RWPE1 (cell line): ENCODE data around the gene ZNF804A.

Experiments
- CTCF ChIA-PET: fragments of 350-600 bp; sonication (Branson Sonifier 250); formaldehyde crosslinking; extraction: SDS; loops from one replicate; lab custom pipeline; 2021; lab: Yijun Ruan, JAX
- POLR2A ChIA-PET: fragments of 400-600 bp; formaldehyde crosslinking; extraction: SDS; loops from one replicate; lab custom pipeline; 2020; ENCODE audit warnings: antibody characterized with exemption; ENCODE audit not compliant: low non-redundant PET; lab: Yijun Ruan, JAX
- DNase-seq: peaks from one replicate; pipeline ENCODE4 v3.0.0; 2012; ENCODE audit warnings: low spot score
- H3K27ac ChIP-seq: fragments of 450-650 bp; 2 replicates; pipeline ENCODE4 v1.5.1; 2017
- CTCF ChIP-seq: fragments of 450-650 bp; conservative IDR thresholded peaks from 2 replicates; pipeline ENCODE4 v1.5.1; 2017; ENCODE audit warnings: low read depth, mild to moderate bottlenecking

The ZNF804A gene

DNA sequence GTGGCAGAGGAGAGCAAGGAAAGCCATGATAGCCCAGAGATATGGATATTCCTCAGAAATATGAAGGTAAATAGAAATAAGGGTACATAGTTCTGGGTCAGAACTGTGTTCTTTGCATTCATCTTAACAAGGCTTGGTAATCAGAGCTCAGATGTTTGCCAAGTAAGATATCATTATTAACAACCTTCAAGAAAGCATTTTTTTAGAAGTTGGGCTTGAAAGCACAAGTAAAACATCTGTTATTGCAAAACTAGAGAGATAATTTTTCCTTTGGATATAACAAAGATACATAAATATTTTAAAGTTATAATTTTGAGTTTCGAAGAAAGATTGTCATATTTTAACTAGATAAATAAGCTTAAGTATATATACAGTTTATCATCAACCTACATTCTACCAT, 171.4 kb downstream of the ZNF804A start:
- TF ChIP-seq CTCF: no peak
- DNase-seq: no peak
- ChIA-PET CTCF (interaction anchor here (0.6 kb wide), 1 partner anchor 127 kb away, joined by 3 read pairs; no protein-coding TSS in a partner anchor), POLR2A (no interaction called here)
- no peak overlapping the region for H3K27ac ChIP-seq

DNA sequence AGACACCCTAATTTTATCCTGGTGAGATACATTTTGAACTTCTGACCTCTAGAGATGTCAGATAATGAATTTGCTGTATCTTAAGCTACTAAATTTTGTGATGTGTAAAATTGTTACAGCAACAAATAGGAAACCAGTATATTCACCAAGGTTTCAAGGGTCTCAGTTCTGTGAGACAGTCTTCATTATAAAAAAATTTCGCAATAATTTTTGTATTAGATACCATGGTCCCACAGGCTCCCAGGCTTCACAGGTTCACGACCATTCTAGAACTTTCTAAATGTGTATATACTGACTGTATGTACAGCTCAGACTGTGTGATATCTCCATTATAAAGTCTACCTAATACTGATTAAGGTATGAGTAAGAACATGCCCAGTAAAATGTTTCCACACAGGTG, 181.4 kb downstream of the ZNF804A start:
- CTCF ChIA-PET: no interaction called here

GRCh38 chr2:184780384-184780783, 182.1 kb downstream of the ZNF804A start:
- no peak for DNase-seq
- ChIA-PET CTCF (no interaction called here), POLR2A (no interaction called here)
- no peak for TF ChIP-seq CTCF
- H3K27ac ChIP-seq: no peak overlapping the region

More for the DNA sequence above, 181.4 kb downstream of the ZNF804A start:
- no peak overlapping the region for H3K27ac ChIP-seq
- DNase-seq: no peak
- TF ChIP-seq CTCF: no peak
- POLR2A ChIA-PET: no interaction called here

- no peak for TF ChIP-seq CTCF
- H3K27ac ChIP-seq: no peak overlapping the region
- CTCF ChIA-PET: no interaction called here
- DNase-seq: no peak
- POLR2A ChIA-PET: no interaction called here
Measured at GRCh38 chr2:184780944-184781343, 182.6 kb downstream of the ZNF804A start.

GRCh38 chr2:184783576-184783975, 185.2 kb downstream of the ZNF804A start:
- CTCF ChIA-PET: interaction anchor here (0.6 kb wide), 1 partner anchor 709 kb away, joined by 3 read pairs; no protein-coding TSS in a partner anchor
- no peak for DNase-seq
- POLR2A ChIA-PET: no interaction called here
- TF ChIP-seq CTCF: no peak
- H3K27ac ChIP-seq: no peak overlapping the region

DNA sequence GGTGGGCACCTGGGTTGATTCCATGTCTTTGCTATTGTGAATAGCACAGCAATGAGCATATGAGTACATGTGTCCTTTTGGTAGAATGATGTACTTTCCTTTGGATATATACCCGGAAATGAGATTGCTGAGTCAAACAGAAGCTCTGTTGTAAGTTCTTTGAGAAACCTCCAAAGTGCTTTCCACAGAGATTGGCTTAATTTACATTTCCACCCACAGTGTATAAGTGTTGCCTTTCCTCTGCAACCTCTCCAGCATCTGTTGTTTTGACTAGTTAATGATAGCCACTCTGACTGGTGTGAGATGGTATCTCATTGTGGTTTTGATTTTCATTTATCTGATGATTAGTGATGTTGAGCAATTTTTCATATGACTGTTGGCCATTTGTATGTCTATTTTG, 194.8 kb downstream of the ZNF804A start:
- no peak overlapping the region for H3K27ac ChIP-seq
- ChIA-PET POLR2A (no interaction called here), CTCF (no interaction called here)
- no peak for TF ChIP-seq CTCF
- DNase-seq: no peak
